Measurements from ENCODE around the gene ZC3H12D. TPM values are rescaled to one million over a fixed set of nuclear protein-coding genes. Genes with fewer than 3 reads are reported as not detected.
"Not testable (repeated sequence)": the region's sequence is repeated elsewhere in the genome, so short reads cannot be mapped to it uniquely, and the experiment has no call there.

Gene ZC3H12D
- total and polyA plus RNA-seq, 8 donors: 0.08 to 1.1 (median 0.35) TPM

GRCh38 chr6:149467265-149467664 lies 17.5 kb downstream of the ZC3H12D start:
- H3K4me1 ChIP-seq: no peaks in the 10 kb centered on the region
- H3K9me3 ChIP-seq: no peaks in the 10 kb centered on the region
- no peak for TF ChIP-seq CTCF (IDR thresholded peaks at IDR 0.05)
- FAIRE-seq: no peak
- H3K27me3 ChIP-seq: no peaks in the 10 kb centered on the region
- no peak for DNase-seq
- H3K4me3 ChIP-seq: no peak overlapping the region
- intact Hi-C loops (cut with DNase I): no loop called here
- ATAC-seq: no peak
- H3K27ac ChIP-seq: no peak overlapping the region
- 68 to 69% methylated on average over 4 of the region's 4 CpGs for WGBS, 2 donors
- no peaks in the 10 kb centered on the region for H3K36me3 ChIP-seq

- Histone ChIP-seq H3K27me3 (no peaks in the 10 kb centered on the region), H3K9me3 (no peaks in the 10 kb centered on the region), H3K4me1 (no peaks in the 10 kb centered on the region), H3K36me3 (no peaks in the 10 kb centered on the region), H3K27ac (no peak overlapping the region), H3K4me3 (no peak overlapping the region)
- DNase-seq (no peak), ATAC-seq (no peak), FAIRE-seq (no peak)
- intact Hi-C loops (cut with DNase I): no loop called here
- WGBS, 2 donors: 61 to 67% methylated on average over 8 of the region's 8 CpGs
- TF ChIP-seq CTCF (IDR thresholded peaks at IDR 0.05): no peak
Observed at GRCh38 chr6:149464411-149464810, 20.4 kb downstream of the ZC3H12D start.

- WGBS, 2 donors: 53 to 54% methylated on average over 4 of the region's 4 CpGs
- Histone ChIP-seq H3K4me1 (no peaks in the 10 kb centered on the region), H3K27ac (no peak overlapping the region), H3K4me3 (no peak overlapping the region), H3K9me3 (no peaks in the 10 kb centered on the region), H3K27me3 (no peaks in the 10 kb centered on the region), H3K36me3 (no peaks in the 10 kb centered on the region)
- ATAC-seq (peak in 3 of 4 donors; percentile 39 to 68 (median 57)), DNase-seq (no peak), FAIRE-seq (no peak)
- no peak for TF ChIP-seq CTCF (IDR thresholded peaks at IDR 0.05)
- intact Hi-C loops (cut with DNase I): no loop called here
Observed at GRCh38 chr6:149463781-149464180, 21.0 kb downstream of the ZC3H12D start.

GRCh38 chr6:149462712-149463111 lies 22.1 kb downstream of the ZC3H12D start:
- intact Hi-C loops (cut with DNase I); H3K27ac ChIP-seq; ATAC-seq; H3K4me3 ChIP-seq; H3K36me3 ChIP-seq; H3K4me1 ChIP-seq; DNase-seq; FAIRE-seq; H3K27me3 ChIP-seq; H3K9me3 ChIP-seq: not testable (repeated sequence)
- 94 to 97% methylated on average over 7 of the region's 7 CpGs for WGBS, 2 donors

GRCh38 chr6:149461670-149462069 lies 23.1 kb downstream of the ZC3H12D start:
- no peaks in the 10 kb centered on the region for H3K27me3 ChIP-seq
- ATAC-seq (no peak), DNase-seq (no peak), FAIRE-seq (no peak)
- WGBS, 2 donors: 65 to 67% methylated on average over 5 of the region's 5 CpGs
- no peak overlapping the region for H3K27ac ChIP-seq
- H3K9me3 ChIP-seq: no peaks in the 10 kb centered on the region
- no peaks in the 10 kb centered on the region for H3K36me3 ChIP-seq
- H3K4me1 ChIP-seq: no peaks in the 10 kb centered on the region
- intact Hi-C loops (cut with DNase I): no loop called here
- no peak for TF ChIP-seq CTCF (IDR thresholded peaks at IDR 0.05)
- no peak overlapping the region for H3K4me3 ChIP-seq

GRCh38 chr6:149460249-149460648 lies 24.6 kb downstream of the ZC3H12D start:
- 68 to 72% methylated on average over 3 of the region's 3 CpGs for WGBS, 2 donors
- H3K27me3 ChIP-seq; FAIRE-seq; ATAC-seq; H3K4me1 ChIP-seq; H3K27ac ChIP-seq; H3K4me3 ChIP-seq; H3K9me3 ChIP-seq; DNase-seq; H3K36me3 ChIP-seq; intact Hi-C loops (cut with DNase I): not testable (repeated sequence)

All from pancreas (tissue), 10 donors.